HepG2 (cell line): ENCODE measurements around the gene SH2D5. TPM values are rescaled to one million over a fixed set of nuclear protein-coding genes. Genes with fewer than 3 reads are reported as not detected.

Experiments
- ATAD3A ChIP-seq: sonication (generic); formaldehyde crosslinking; IDR thresholded peaks from 2 replicates; pipeline ENCODE4 v1.4.0; 2020; ENCODE audit warnings: missing genetic modification reagents
- ATF7 ChIP-seq, 2 experiments: fragments of 450-650 bp in 1 of 2; sonication (generic) in 1 of 2; formaldehyde crosslinking in 1 of 2; IDR thresholded peaks; 2 replicates each; pipeline versions ENCODE4 v1.4.0 to v1.6.1; 2016 to 2020; ENCODE audit warnings: antibody characterized with exemption in 1 of 2, mild to moderate bottlenecking in 1 of 2, missing genetic modification reagents in 1 of 2
- CCAR2 ChIP-seq: fragments of 200-400 bp; formaldehyde crosslinking; optimal IDR thresholded peaks from 2 replicates; pipeline ENCODE3; 2018; ENCODE audit warnings: low read depth, mild to moderate bottlenecking, low read length, moderate library complexity
- CREB1 ChIP-seq, 2 experiments: fragments of 450-650 bp in 1 of 2; IDR thresholded peaks; 2 replicates each; pipeline ENCODE4 v1.6.1; 2016 to 2017; ENCODE audit warnings: control low read depth in 1 of 2, mild to moderate bottlenecking in 1 of 2, missing compliant biosample characterization in 1 of 2, missing genetic modification characterization in 1 of 2
- ELF3 ChIP-seq: IDR thresholded peaks from 2 replicates; pipeline ENCODE4 v1.6.1; 2016; ENCODE audit warnings: missing genetic modification reagents, missing compliant biosample characterization
- HNF1B ChIP-seq: sonication (generic); formaldehyde crosslinking; IDR thresholded peaks from 2 replicates; pipeline ENCODE4 v1.5.1; 2020; ENCODE audit warnings: mild to moderate bottlenecking, moderate library complexity, missing genetic modification reagents
- MXI1 ChIP-seq: IDR thresholded peaks from 3 replicates; pipeline ENCODE4 v1.6.1; 2012; ENCODE audit warnings: low read depth, low read length, inconsistent platforms, borderline replicate concordance
- NFE2 ChIP-seq: sonication (generic); formaldehyde crosslinking; IDR thresholded peaks from 2 replicates; pipeline ENCODE4 v1.4.0; 2020; ENCODE audit warnings: missing genetic modification reagents
- RAD51 ChIP-seq: fragments of 450-650 bp; IDR thresholded peaks from 2 replicates; pipeline ENCODE4 v1.6.1; 2016; ENCODE audit warnings: borderline replicate concordance
- SP2 ChIP-seq: sonication (generic); formaldehyde crosslinking; IDR thresholded peaks from 2 replicates; pipeline ENCODE4 v1.5.1; 2020; ENCODE audit warnings: mild to moderate bottlenecking, missing genetic modification reagents
- TBP ChIP-seq: sonication (generic); formaldehyde crosslinking; IDR thresholded peaks from 2 replicates; pipeline ENCODE4 v1.5.0; 2020; ENCODE audit warnings: missing genetic modification reagents
- ZBTB46 ChIP-seq: sonication (generic); formaldehyde crosslinking; IDR thresholded peaks from 2 replicates; pipeline ENCODE4 v1.4.0; 2020; ENCODE audit warnings: mild to moderate bottlenecking, missing genetic modification reagents, borderline replicate concordance
- ZBTB49 ChIP-seq: sonication (generic); formaldehyde crosslinking; IDR thresholded peaks from 2 replicates; pipeline ENCODE4 v1.4.0; 2020; ENCODE audit warnings: missing genetic modification reagents, borderline replicate concordance
- ZEB1 ChIP-seq: IDR thresholded peaks from 2 replicates; pipeline ENCODE4 v1.6.1; 2012; ENCODE audit warnings: mild to moderate bottlenecking, low read depth, inconsistent platforms; ENCODE audit not compliant: insufficient replicate concordance
- ZFP1 ChIP-seq: IDR thresholded peaks from 2 replicates; pipeline ENCODE4 v1.6.1; 2016
- ZGPAT ChIP-seq: IDR thresholded peaks from 2 replicates; pipeline ENCODE4 v1.6.1; 2016; ENCODE audit warnings: mild to moderate bottlenecking
- ZNF224 ChIP-seq: sonication (generic); formaldehyde crosslinking; IDR thresholded peaks from 2 replicates; pipeline ENCODE4 v1.5.0; 2020; ENCODE audit warnings: mild to moderate bottlenecking, missing genetic modification reagents
- ZNF414 ChIP-seq: sonication (generic); formaldehyde crosslinking; IDR thresholded peaks from 2 replicates; pipeline ENCODE4 v1.5.0; 2020; ENCODE audit warnings: missing genetic modification reagents
- ZNF749 ChIP-seq: sonication (generic); formaldehyde crosslinking; IDR thresholded peaks from 2 replicates; pipeline ENCODE4 v1.8.0; 2022; ENCODE audit warnings: mild to moderate bottlenecking, missing genetic modification reagents, moderate library complexity, borderline replicate concordance
- ZNF776 ChIP-seq: sonication (generic); formaldehyde crosslinking; IDR thresholded peaks from 2 replicates; pipeline ENCODE4 v1.4.0; 2020; ENCODE audit warnings: mild to moderate bottlenecking, missing genetic modification reagents
- ZSCAN5A ChIP-seq: sonication (generic); formaldehyde crosslinking; IDR thresholded peaks from 2 replicates; pipeline ENCODE4 v1.8.0; 2022; ENCODE audit warnings: mild to moderate bottlenecking, missing genetic modification reagents, borderline replicate concordance
- polyA plus RNA-seq, 8 experiments: library from polyadenylated mRNA; depleted of rRNA in 3 of 8; stranded (reverse) in 7 of 8; unstranded in 1 of 8; fragments of >200 nt; fragmentation: Illumina TruSeq in 4 of 8; extraction: Trizol in 4 of 8; gene quantifications; 2 replicates each; pipeline versions ENCODE4 v1.2.1 to v1.2.3, GENCODE V29; 2011 to 2016; ENCODE audit warnings: low read depth in 4 of 8, missing spikeins in 1 of 8, mixed read lengths in 1 of 8; ENCODE audit not compliant: insufficient read depth in 1 of 8
- total RNA-seq, 5 experiments: library from RNA; depleted of rRNA; stranded (reverse); fragments of >200 nt; fragmentation: Illumina TruSeq; extraction: Trizol; gene quantifications; 2 replicates each; pipeline ENCODE4 v1.2.3, GENCODE V29; 2016; ENCODE audit warnings: low read depth in 1 of 5

SH2D5 gene
- total and polyA plus RNA-seq, 2 of the 13 experiments (the other 11 are each of a cell fraction or from before 2014, with no cell fraction given), result 1.2 to 3.4 TPM

GRCh38 chr1:20732071-20732587, 374 bp downstream of the SH2D5 start (continued):
- TF ChIP-seq ZEB1 (peak; percentile 23), ZNF414 (CRISPR knock-in tag) (no peak), ZBTB46 (CRISPR knock-in tag) (no peak), MXI1 (peak; percentile 25; the same call in 1 of the 3 replicates), RAD51 (no peak), ZNF776 (peak; percentile 19; the same call in 1 of the 2 replicates), ATF7 (IDR thresholded peaks at IDR 0.05) (no peak), ATF7 (CRISPR knock-in tag; IDR thresholded peaks at IDR 0.05) (no peak), ZSCAN5A (CRISPR knock-in tag) (no peak), CCAR2 (no peak), CREB1 (IDR thresholded peaks at IDR 0.05) (no peak), CREB1 (CRISPR knock-in tag; IDR thresholded peaks at IDR 0.05) (no peak), ZNF749 (CRISPR knock-in tag) (no peak), NFE2 (CRISPR knock-in tag) (no peak), ELF3 (CRISPR knock-in tag) (0 out of 2 replicates have a peak, but pooled peaks have one; percentile 25), TBP (CRISPR knock-in tag) (no peak), ZBTB49 (CRISPR knock-in tag) (no peak), SP2 (peak; percentile 78), HNF1B (CRISPR knock-in tag) (peak; percentile 26; the same call in 1 of the 2 replicates), ATAD3A (CRISPR knock-in tag) (no peak), ZFP1 (CRISPR knock-in tag) (no peak), ZGPAT (CRISPR knock-in tag) (peak; percentile 32; the same call in 1 of the 2 replicates), ZNF224 (CRISPR knock-in tag) (no peak)
